ENCODE measurements around the gene KLHL5.
A peak's percentile ranks its signal among the peaks of the same experiment; 100 is the strongest.
"Not testable (repeated sequence)": the region's sequence is repeated elsewhere in the genome, so short reads cannot be mapped to it uniquely, and the experiment has no call there.

KLHL5 gene

GRCh38 chr4:39062094-39062769 lies at the start of gene KLHL5:
Gene KLHL5 (plus strand): TSS chr4:39062232. CDS start chr4:39062653, 421 bp downstream.
- no peak for DNase-seq

DNA sequence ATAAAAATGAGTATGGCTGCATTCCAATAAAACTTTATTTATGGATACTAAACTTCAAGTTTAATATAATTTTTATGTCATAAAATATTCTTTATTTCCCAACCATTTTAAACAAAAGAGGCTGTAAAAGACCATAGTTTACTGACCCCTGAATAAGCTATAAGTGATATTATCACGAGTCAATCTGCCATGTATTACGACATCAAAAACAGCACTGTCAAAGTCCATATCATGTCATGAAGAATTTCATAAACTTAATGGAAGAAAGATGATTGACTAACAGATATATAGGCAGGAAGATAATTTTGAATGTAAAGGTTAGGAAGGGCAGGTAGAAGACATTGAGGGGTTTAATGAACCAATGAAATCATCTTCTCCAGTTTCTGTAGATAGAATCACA lies 48.0 kb upstream of the KLHL5 start:
- no peak for DNase-seq

- no peak for DNase-seq
Measured at GRCh38 chr4:39020130-39020529, 41.9 kb upstream of the KLHL5 start.

GRCh38 chr4:39021631-39022030 lies 40.4 kb upstream of the KLHL5 start:
- no peak for DNase-seq

GRCh38 chr4:39022241-39022640 lies 39.8 kb upstream of the KLHL5 start:
- DNase-seq: no peak

- DNase-seq: no peak
Measured at GRCh38 chr4:39023059-39023458, 39.0 kb upstream of the KLHL5 start.

GRCh38 chr4:39024311-39024865 lies 37.6 kb upstream of the KLHL5 start:
- no peak for DNase-seq

DNA sequence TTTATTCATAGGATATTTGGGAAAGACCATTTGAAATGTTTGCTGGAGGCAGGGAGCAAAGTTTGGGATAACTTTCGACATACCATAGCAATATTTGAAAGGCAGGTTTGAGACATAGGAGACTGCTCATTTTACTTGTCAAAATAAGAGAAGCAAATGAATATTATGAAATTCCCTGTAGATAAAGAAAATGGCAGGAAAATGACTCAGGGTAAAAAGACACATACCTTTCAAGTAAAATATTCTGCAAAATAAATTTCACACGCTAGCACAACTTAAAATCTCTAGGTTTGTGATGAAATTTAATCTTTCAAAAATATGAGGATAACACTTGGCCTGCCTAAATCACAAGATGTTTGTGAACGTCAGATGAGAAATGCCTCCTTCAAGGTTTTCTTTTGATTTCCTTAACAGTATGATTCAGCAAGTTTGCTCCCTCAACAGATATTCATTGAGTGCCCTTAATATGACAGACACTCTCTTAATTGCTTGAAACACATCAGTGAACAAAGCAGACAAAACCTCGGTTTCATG lies 36.4 kb upstream of the KLHL5 start:
- DNase-seq: no peak

DNA sequence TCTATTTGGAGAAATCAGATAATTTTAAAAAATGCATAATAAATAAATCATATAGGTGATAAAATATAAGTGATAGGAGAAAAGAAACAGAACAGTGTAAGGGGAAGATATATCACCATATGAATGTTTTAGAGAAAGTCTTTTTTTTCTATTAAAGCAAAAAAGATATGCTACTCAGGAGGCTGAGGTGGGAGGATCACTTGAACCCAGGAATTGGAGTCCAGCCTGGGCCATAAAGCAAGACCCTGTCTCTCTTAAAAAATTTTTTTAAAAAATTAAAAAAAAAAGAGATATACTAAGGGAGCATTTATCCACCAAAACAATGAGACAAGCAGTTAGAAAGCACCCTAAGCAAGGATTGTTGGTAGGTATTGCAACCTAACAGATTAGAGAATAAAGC lies 35.9 kb upstream of the KLHL5 start:
- DNase-seq: no peak

DNA sequence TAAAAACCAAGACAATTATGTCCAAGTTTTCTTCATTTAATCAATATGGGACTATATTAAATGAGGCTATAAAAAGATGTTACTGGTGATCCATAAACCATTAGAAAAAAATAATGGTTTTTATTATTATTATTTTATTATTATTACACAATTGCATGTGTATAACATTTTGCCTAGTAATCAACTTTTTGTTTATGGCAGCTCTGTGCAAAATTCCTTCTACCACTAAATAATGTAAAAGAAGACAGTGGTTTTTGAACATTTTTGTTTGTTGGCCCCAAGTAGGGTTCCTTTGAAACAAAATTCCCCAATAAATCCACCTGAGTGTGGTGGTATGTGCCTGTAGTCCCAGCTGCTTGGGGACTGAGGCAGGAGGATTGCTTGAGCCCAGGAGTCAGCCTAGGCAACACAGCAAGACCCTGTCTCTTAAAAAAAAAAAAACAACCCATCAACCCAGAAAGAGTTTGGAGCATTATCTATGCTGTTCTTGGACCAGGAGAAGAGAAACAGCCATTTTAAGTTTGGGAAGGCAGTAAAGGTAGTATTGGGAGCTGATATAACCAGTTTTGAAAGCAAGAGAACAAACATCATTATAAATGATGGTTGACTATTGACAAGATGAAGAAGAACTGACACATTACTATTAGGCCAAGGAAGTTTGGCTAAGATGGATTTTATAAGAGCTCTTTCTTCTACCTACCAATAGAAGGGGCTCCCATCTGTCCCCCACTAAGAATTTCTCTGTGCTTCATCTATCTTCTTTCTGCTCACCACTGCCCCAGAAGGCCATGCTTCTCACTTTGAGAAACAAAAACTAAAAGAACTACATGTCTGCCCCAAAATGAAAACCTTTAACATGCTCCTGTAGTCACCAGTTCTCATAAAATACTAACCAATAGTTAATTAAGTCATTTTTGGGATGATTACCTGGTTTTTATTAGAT lies 32.0 kb upstream of the KLHL5 start:
- no peak for DNase-seq

DNA sequence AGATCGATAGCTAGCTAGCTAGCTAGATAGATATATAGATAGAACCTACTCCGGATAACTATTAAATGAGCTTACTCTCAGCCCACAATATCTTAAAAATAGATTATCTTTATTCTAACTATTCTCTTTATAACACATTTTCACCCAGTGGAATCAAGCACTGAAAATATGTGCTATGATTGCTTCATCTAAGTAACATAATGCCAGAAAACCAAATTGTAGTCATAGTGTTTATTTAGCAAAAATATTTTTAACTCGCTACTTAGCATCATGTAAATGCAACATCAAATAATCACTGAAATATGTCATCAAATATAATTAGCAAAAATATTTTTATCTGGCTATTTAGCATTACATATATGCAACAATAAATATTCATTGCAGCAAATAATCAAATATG lies 31.3 kb upstream of the KLHL5 start:
- DNase-seq: no peak

DNA sequence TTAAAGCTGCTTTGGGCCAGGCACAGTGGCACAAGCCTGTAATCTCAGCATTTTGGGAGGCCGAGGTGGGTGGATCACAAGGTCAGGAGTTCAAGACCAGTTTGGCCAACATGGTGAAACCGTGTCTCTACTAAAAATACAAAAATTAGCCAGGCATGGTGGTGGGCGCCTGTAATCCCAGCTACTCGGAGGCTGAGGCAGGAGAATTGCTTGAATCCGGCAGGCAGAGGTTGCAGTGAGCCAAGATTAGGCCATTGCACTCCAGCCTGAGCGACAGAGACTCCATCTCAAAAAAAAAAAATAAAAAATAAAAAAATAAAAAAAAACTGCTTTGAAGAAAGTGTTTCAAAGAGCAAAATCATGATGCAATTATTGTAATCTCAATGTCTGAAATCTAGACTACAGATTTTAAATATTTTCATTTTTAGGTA lies 30.4 kb upstream of the KLHL5 start:
- DNase-seq: not testable (repeated sequence)

DNA sequence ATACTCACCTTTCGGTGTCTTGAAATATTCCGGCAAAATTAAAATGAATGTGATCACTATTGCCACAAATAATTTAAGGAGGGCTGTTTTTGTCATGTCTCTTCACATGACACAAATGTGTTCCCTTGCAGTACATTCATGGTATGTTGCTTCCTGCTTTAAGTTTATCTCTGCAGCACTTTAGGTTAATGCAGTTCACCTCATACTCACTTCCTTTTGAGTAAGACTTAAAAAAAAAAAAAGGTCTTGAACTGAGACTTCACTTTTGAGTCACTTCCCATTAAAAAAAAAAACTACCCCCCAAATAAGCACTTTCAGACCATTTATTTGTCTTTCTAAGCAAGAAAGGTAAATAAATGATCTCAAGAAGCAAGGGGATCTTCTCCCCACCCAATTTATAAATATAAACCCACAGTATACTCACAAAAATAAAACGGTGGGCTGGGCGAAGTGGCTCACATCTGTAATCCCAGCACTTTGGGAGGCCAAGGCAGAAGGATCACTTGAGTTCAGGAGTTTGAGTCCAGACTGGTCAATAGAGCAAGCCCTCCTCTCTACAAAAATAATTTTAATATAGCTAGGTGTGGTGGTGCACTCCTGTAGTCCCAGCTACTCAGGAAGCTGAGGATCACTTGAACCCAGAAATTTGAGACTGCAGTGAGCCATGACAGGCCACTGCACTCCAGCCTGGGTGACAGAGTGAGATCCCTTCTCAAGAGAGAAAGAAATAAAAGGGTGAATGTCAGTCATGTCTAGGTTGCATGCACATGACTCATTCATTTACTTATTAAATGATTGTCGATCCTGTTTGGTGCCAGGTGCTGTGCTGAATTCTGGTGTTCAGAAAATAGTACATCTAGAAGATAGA lies 29.6 kb upstream of the KLHL5 start, which contains the start of gene TMEM156:
Gene TMEM156, minus strand, starts transcription at position 192 of the 868 bp plus-strand sequence. Its CDS starts 96 bp downstream, at position 96.
- no peak for DNase-seq

- DNase-seq: no peak
Measured at GRCh38 chr4:39036172-39036571, 25.9 kb upstream of the KLHL5 start.

GRCh38 chr4:39037491-39037825 lies 24.6 kb upstream of the KLHL5 start:
- DNase-seq: no peak

GRCh38 chr4:39037941-39038340 lies 24.1 kb upstream of the KLHL5 start:
- DNase-seq: no peak

DNA sequence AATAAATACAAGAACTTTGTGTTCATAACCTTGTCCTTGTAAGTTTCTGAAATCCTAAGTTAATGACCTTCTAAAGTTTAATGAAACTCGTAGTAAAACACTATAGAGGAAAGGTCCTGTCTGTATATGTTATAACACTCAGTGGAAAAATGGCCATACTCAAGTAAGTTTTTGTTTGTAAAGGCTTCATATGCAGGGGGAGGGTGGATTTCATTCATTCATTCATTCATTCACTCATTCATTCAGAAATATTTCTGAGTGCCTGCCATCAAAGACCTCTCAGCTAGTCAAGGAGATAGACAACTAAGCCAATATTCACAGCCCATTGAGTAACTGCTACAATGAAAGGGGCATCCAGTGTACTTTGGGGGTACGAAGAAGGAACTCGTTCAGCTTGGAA lies 22.9 kb upstream of the KLHL5 start:
- DNase-seq: no peak

DNA sequence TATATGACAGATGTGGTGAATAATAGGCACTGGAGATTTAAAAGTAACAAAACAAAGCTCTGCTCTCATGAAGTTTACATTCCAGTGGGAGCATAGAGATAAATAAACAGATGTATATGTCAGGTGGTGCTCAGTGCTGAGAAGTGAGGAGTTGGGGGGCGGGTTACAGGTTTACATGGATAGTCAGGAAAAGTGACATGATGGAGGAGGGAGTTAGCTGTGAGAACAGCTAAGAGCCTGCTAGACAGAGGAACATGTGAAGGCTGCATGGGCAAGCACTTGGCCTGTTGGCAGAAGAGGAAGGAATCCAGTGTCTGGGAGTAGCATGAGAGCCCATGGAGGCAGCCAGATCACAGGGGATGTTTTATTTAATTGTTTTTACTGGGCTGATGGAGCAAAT lies 19.7 kb upstream of the KLHL5 start:
- DNase-seq: no peak

- DNase-seq: no peak
Measured at GRCh38 chr4:39043058-39043860, 18.8 kb upstream of the KLHL5 start.

DNA sequence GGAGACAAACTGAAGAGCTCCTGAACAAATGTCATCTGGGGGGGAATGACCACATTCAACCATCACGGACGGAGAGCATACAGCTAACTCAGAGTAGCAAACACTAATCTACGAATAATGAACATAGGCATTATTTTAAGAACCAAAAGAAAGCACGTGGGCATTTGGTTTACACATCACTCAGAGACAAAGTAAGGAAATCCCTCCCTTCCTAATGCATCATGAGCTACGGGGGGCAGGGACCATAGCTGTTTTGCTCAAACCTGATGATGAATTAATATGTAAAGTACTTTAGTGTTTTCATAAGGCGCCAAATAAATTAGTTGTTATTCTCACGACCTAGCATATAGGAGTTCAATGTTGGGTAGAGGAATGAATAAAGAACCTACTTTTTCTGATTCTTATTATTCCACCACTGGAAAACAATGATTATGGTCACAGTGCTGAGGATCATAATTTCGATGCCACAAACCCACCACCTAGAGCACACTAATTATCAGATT lies 18.1 kb upstream of the KLHL5 start:
- peak in 1 of 2 experiments; percentile 40 for DNase-seq

GRCh38 chr4:39044364-39044955 lies 17.6 kb upstream of the KLHL5 start:
- peak; percentile 71 to 85 for DNase-seq
